NCI-H510A treated with DMSO at 0.1 percent for 48 hours (cell line): ENCODE measurements around the gene ARHGAP40.
"Not testable (repeated sequence)": the region's sequence is repeated elsewhere in the genome, so short reads cannot be mapped to it uniquely, and the experiment has no call there.

ENCODE experiments used
- DNase-seq: peaks from one replicate; lab custom pipeline; 2025; lab: John Stamatoyannopoulos, UW

The ARHGAP40 gene

GRCh38 chr20:38588303-38588702 lies 13.3 kb upstream of the ARHGAP40 start:
- no peak for DNase-seq

GRCh38 chr20:38589351-38589750 lies 12.3 kb upstream of the ARHGAP40 start:
- no peak for DNase-seq

DNA sequence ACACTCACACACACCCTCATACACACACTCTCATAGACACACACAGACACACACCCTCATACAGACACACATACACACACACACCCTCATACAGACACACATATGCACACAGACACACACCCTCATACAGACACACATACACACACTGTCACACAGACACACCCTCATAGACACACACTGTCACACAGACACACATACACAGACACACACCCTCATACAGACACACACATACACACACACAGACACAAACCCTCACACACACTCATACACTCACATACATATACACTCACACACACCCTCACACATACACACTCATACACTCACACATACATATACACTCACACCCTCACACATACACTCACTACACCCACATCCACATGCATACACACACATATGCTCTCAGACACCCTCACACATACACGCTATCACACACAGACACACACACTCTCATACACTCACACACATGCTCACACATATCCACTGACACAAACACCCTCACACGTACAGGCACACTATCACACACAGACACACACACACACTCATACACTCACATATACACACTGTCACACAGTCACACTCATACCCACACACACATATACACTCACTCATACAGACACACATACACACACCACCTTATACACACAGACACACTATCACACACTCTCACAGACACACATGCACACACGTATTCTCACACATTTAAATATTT lies 11.5 kb upstream of the ARHGAP40 start:
- no peak for DNase-seq

DNA sequence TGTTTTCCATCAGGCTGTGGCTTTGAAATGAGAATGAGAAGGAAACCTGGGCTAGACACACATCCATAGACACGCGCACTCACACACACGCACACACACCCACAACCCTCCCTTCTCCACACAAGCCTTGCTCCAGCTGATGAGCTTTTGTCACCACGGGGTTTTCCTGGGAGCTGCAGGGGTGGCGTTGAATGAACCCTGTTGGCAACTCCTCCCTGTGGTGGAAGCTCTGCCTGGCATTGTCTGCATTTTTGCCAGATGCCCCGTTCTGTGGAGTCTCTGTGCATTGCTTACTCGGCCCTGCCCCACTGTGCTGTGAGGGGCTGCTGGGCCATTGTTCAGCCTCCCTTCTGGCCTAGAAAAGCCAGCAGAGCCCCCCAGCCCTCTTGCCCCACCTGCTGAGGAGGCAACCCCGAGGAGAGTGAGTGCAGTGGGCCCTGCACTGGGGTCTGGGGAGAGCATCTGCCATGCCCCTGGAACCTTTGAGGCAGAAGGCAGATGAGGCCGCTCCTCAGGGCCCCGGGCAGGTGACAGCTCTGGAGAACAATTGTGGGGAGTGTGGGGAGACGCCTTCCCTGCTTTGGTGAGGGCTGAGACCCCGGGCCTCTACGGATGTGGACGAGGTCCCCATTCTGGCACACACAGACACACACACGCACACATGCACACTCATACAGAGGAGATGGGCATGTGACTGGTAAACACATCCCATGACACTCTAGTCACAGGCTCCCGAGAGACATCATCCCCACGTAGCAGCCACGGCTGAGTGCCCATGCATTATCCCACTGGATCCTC lies 10.7 kb upstream of the ARHGAP40 start:
- DNase-seq = no peak

GRCh38 chr20:38591474-38592410 lies 9.9 kb upstream of the ARHGAP40 start:
- no peak for DNase-seq

- not testable (repeated sequence) for DNase-seq
These were observed 9.2 kb upstream of the ARHGAP40 start for GRCh38 chr20:38592411-38592790.

GRCh38 chr20:38594281-38594680 lies 7.3 kb upstream of the ARHGAP40 start:
- DNase-seq = not testable (repeated sequence)

DNA sequence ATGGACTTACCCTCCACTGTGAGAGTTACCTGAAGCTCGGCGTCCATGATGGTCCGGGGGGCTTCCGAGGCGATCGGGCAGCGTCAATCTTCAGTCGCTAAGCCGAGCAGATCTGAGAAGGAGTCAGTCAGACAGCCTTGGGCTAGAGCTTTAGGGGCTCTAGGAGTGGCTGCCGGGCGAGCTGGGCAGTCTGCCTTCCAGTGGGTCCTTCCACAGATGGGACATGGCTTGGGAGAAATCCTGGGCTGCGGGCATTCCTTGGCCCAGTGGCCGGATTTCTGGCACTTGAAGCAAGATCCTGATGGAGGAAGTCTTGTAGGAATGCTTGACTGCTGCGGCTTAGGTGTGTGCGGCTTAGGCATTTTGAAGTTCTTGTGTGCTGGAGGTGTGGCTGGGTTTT lies 5.7 kb upstream of the ARHGAP40 start:
- not testable (repeated sequence) for DNase-seq

- peak; percentile 10 for DNase-seq
These were observed 2.2 kb upstream of the ARHGAP40 start for GRCh38 chr20:38599410-38599882.

GRCh38 chr20:38600057-38600456 lies 1.6 kb upstream of the ARHGAP40 start:
- DNase-seq = no peak

- no peak for DNase-seq
These were observed 574 bp downstream of the ARHGAP40 start for GRCh38 chr20:38602185-38602581.

DNA sequence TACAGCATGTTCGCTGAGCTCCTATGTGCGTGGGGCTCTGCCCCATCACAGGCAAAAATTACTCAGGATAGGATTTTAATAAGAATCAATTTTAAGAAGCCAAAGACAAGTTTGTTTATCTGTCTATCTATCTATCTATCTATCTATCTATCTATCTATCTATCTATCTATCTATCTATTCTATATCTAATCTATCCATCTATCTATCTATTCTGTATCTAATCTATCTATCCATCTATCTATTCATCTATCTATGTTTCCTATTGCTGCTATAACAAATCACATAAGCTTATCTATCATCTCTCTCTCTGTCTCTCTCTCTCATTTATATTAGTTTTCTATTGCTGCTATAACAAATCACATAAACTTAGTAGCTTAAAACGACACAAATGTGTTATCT lies 1.7 kb downstream of the ARHGAP40 start:
- no peak for DNase-seq

- DNase-seq = no peak
These were observed 3.3 kb downstream of the ARHGAP40 start for GRCh38 chr20:38604873-38605303.

- DNase-seq = no peak
These were observed 5.7 kb downstream of the ARHGAP40 start for GRCh38 chr20:38607351-38607750.

- DNase-seq = no peak
These were observed 6.6 kb downstream of the ARHGAP40 start for GRCh38 chr20:38608188-38608587.

DNA sequence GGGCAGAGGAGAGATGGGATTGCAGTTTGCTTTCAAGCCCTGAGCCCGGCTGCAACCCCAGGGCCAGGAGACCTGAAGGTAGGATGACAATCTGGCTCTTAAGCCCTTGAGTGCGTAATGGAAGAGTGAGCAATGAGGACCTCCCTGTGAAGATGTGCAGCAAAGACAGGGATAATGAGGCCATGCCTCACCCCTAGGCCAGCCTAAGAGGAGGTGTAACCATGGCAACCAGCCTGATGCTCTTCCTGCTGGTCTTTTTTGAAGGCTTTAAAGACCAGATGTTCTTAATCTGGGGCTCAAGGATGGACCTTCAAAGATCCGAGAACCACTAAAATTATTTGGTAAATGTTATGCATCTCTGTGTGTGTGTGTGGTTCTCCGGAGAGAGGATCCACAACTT lies 8.2 kb downstream of the ARHGAP40 start:
- no peak for DNase-seq

DNA sequence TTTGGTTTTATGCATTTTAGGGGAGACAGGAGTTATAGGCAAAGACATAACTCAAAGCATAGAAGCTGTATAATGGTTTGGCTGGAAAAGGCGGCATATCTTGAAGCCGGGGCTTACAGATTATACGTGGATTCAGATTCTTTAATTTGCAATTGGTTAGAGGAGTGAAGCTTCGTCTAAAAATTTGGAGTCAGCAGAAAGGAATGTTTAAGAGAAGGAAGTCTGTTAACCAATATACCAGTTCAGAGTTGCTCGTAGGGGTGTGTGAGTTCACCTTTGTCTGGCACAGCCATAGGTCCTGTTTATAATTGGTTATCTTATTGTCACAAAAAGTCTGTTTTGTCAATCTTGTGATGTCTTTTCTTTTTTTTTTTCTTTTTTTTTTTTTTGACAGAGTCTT lies 8.9 kb downstream of the ARHGAP40 start:
- no peak for DNase-seq

DNA sequence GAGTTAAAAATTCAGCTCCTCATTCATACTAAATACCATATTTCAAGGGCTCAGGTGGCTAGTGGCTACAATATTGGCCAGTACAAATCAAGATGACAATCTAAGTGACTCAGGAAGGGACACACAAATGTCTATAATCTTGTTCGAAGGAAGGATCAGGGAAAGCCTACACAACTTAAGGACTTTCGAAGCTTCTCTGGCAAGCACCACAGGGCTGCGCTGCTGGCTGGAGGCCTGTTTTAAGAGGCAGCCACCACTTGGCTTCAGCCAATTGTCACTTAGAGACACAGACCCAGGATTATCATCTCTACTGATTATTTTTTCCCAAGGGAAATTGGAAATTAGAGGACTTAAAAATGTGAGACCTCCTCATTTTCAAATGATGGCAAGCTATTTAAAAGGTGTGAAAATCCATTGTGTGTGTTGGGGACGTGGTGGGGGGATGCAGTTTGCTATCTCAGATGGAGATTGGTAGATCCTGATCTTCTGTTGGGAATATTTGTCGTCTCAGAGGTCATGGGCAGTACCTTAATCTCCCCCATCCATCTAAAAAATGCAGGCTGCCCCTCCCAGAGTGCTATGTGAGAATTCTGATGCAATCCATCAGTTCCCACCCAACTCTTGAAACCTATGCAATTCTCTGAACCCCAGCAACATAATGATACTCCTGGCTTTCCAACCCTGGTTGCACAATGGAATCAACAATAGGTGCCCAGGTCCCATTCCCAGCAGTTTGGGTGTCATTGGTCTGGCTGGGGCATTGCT lies 11.3 kb downstream of the ARHGAP40 start:
- DNase-seq = no peak

DNA sequence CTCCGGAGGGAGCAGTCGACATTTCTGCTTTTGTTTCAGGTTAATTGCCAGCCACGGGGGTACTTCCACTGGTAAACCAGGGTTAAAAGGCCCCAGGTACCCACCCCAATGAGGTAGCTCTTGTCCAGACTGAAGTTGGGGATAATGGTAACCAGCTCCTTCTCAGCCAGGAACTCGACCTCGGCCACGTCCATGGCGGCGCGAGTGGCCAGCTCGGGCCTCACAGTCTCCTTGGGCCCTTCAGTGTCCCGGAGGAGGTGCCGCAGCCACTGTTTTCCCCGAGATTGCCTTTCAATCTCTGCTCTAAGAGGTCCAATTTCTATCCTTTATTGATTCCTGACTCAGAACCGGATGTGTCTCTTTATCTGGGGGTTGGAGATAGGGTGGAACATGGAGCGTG lies 13.7 kb downstream of the ARHGAP40 start:
- DNase-seq = no peak

- DNase-seq = no peak
These were observed 14.8 kb downstream of the ARHGAP40 start for GRCh38 chr20:38616457-38616856.

GRCh38 chr20:38617011-38617829 lies 15.6 kb downstream of the ARHGAP40 start:
- DNase-seq = no peak
